HG03097 (cell line): Measurements from ENCODE around the gene ASIC1.

ENCODE experiments used
- ATAC-seq: cut with Tn5 transposase; IDR thresholded peaks from one replicate; pipeline ENCODE4 v1.9.1; 2021; ENCODE audit not compliant: unreplicated experiment, low FRiP score

ASIC1 gene

GRCh38 chr12:50104417-50105366 lies 47.3 kb downstream of the ASIC1 start:
- no peak for ATAC-seq

GRCh38 chr12:50105913-50106450 lies 48.6 kb downstream of the ASIC1 start:
- ATAC-seq: no peak

GRCh38 chr12:50106907-50107306 lies 49.5 kb downstream of the ASIC1 start:
- no peak for ATAC-seq

GRCh38 chr12:50107416-50108268 lies 50.2 kb downstream of the ASIC1 start:
- no peak for ATAC-seq

GRCh38 chr12:50109319-50109718 lies 51.9 kb downstream of the ASIC1 start:
- no peak for ATAC-seq

GRCh38 chr12:50110127-50110761 lies 52.8 kb downstream of the ASIC1 start:
- ATAC-seq: no peak

- ATAC-seq: peak; percentile 30
Measured at GRCh38 chr12:50110762-50111351, 53.5 kb downstream of the ASIC1 start.

GRCh38 chr12:50111395-50111692 lies 53.9 kb downstream of the ASIC1 start:
- peak; percentile 1 for ATAC-seq

- ATAC-seq: peak; percentile 77
Measured at GRCh38 chr12:50111693-50112455, 54.5 kb downstream of the ASIC1 start, which contains the start of gene COX14. Gene COX14 (plus strand): TSS chr12:50112236. CDS start chr12:50120044, 7,808 bp downstream.

GRCh38 chr12:50112456-50113218 lies 55.2 kb downstream of the ASIC1 start:
- ATAC-seq: no peak

- ATAC-seq: no peak
Measured at GRCh38 chr12:50117057-50117622, 59.7 kb downstream of the ASIC1 start.

- ATAC-seq: no peak
Measured at GRCh38 chr12:50119387-50119786, 62.0 kb downstream of the ASIC1 start.

GRCh38 chr12:50120521-50120920 lies 63.1 kb downstream of the ASIC1 start:
- ATAC-seq: no peak

GRCh38 chr12:50120953-50121352 lies 63.6 kb downstream of the ASIC1 start:
- ATAC-seq: no peak

- no peak for ATAC-seq
Measured at GRCh38 chr12:50121641-50122040, 64.2 kb downstream of the ASIC1 start.

- ATAC-seq: no peak
Measured at GRCh38 chr12:50123203-50123602, 65.8 kb downstream of the ASIC1 start.

GRCh38 chr12:50127546-50127945 lies 70.2 kb downstream of the ASIC1 start:
- ATAC-seq: no peak

GRCh38 chr12:50129290-50129689 lies 71.9 kb downstream of the ASIC1 start:
- no peak for ATAC-seq
